HEK293 (cell line): ENCODE data around the gene RB1.

Experiments used
- HOXD13 ChIP-seq: sonication (generic); formaldehyde crosslinking; IDR thresholded peaks from 2 replicates; pipeline ENCODE4 v1.8.0; 2022; ENCODE audit warnings: missing genetic modification reagents, borderline replicate concordance
- ZNF670 ChIP-seq: fragments of 450-650 bp; formaldehyde crosslinking; IDR thresholded peaks from 2 replicates; pipeline ENCODE4 v1.5.1; 2016; ENCODE audit warnings: missing biosample characterization, missing genetic modification characterization, low read depth
- TF ChIP-seq, protein P1 (sequence below): sonication (generic); formaldehyde crosslinking; IDR thresholded peaks from 2 replicates; pipeline ENCODE4 v1.8.1; 2022; ENCODE audit warnings: mild to moderate bottlenecking, moderate library complexity, missing genetic modification reagents

DNA sequence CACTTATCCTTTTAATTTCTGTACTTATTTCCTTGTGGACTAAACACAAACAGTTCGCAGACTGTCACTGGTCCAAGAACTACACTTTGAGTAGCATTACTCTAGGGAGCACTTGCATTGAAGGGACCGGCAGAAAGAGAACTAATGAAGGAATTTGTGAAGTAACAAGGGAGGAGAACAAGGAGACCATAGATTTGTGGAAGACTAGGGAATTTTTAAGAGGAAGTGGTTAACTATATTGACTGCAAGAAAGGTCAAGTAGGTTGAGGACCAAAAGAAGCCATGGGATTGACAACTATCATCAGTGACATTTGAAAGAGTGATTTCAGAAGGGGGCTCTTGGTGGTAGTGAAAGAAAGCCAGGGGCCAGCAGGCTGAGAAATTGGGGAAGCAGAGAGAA is 4.0 kb upstream of the RB1 start:
- TF ChIP-seq, protein P1, sequence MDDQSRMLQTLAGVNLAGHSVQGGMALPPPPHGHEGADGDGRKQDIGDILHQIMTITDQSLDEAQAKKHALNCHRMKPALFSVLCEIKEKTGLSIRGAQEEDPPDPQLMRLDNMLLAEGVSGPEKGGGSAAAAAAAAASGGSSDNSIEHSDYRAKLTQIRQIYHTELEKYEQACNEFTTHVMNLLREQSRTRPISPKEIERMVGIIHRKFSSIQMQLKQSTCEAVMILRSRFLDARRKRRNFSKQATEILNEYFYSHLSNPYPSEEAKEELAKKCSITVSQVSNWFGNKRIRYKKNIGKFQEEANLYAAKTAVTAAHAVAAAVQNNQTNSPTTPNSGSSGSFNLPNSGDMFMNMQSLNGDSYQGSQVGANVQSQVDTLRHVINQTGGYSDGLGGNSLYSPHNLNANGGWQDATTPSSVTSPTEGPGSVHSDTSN: no peak
- TF ChIP-seq ZNF670 (no peak), HOXD13 (CRISPR knock-in tag) (no peak)
